ENCODE measurements around the gene KIAA1671.
A peak's percentile ranks its signal among the peaks of the same experiment; 100 is the strongest.

The KIAA1671 gene

GRCh38 chr22:24981656-24982055 is 29.1 kb downstream of the KIAA1671 start:
- ATAC-seq, result no peak
- no peak for DNase-seq

- no peak for DNase-seq
- ATAC-seq, result no peak
Observed at GRCh38 chr22:24982301-24983056, 30.0 kb downstream of the KIAA1671 start.

- ATAC-seq (no peak), DNase-seq (no peak)
Observed at GRCh38 chr22:24983151-24983550, 30.6 kb downstream of the KIAA1671 start.

GRCh38 chr22:24984122-24984521 is 31.6 kb downstream of the KIAA1671 start:
- no peak for ATAC-seq
- no peak for DNase-seq

- no peak for DNase-seq
Observed at GRCh38 chr22:24985826-24986214, 33.3 kb downstream of the KIAA1671 start.

GRCh38 chr22:24986816-24987215 is 34.3 kb downstream of the KIAA1671 start:
- DNase-seq (no peak), ATAC-seq (no peak)

More at GRCh38 chr22:24985826-24986214, 33.3 kb downstream of the KIAA1671 start:
- no peak for ATAC-seq

- ATAC-seq (no peak), DNase-seq (no peak)
Observed at GRCh38 chr22:24989135-24989534, 36.6 kb downstream of the KIAA1671 start.

GRCh38 chr22:24989541-24989951 is 37.0 kb downstream of the KIAA1671 start:
- ATAC-seq (no peak), DNase-seq (no peak)

GRCh38 chr22:24990344-24990905 is 37.9 kb downstream of the KIAA1671 start:
- no peak for ATAC-seq
- DNase-seq, result no peak

GRCh38 chr22:24992946-24993345 is 40.4 kb downstream of the KIAA1671 start:
- ATAC-seq (no peak), DNase-seq (no peak)

- peak; percentile 20 for DNase-seq
- peak; percentile 87 for ATAC-seq
Observed at GRCh38 chr22:24994070-24994763, 41.7 kb downstream of the KIAA1671 start.

- ATAC-seq (no peak), DNase-seq (no peak)
Observed at GRCh38 chr22:24995649-24996180, 43.2 kb downstream of the KIAA1671 start.

GRCh38 chr22:24996420-24996952 is 44.0 kb downstream of the KIAA1671 start:
- DNase-seq (no peak), ATAC-seq (no peak)

GRCh38 chr22:24997023-24997422 is 44.5 kb downstream of the KIAA1671 start:
- ATAC-seq (no peak), DNase-seq (no peak)

- DNase-seq, result no peak
- no peak for ATAC-seq
Observed at GRCh38 chr22:25000686-25001085, 48.2 kb downstream of the KIAA1671 start.

GRCh38 chr22:25002241-25002985 is 49.9 kb downstream of the KIAA1671 start:
- ATAC-seq (no peak), DNase-seq (no peak)

- DNase-seq (no peak), ATAC-seq (no peak)
Observed at GRCh38 chr22:25006354-25006753, 53.8 kb downstream of the KIAA1671 start.

- DNase-seq (no peak), ATAC-seq (no peak)
Observed at GRCh38 chr22:25007444-25008106, 55.1 kb downstream of the KIAA1671 start.

- DNase-seq (no peak), ATAC-seq (no peak)
Observed at GRCh38 chr22:25008666-25009065, 56.1 kb downstream of the KIAA1671 start.

- ATAC-seq, result no peak
- DNase-seq, result no peak
Observed at GRCh38 chr22:25012741-25013143, 60.2 kb downstream of the KIAA1671 start.

GRCh38 chr22:25013607-25014006 is 61.1 kb downstream of the KIAA1671 start:
- ATAC-seq (no peak), DNase-seq (no peak)

Measured in stimulated activated naive CD8-positive, alpha-beta T cell treated with anti-CD3 and anti-CD28 coated beads, Interleukin-15, Interleukin-2, amounts not matched to agents 100 U/mL and 50 U/mL, for 24 hours (primary cell).